NCI-H1417 (cell line): Measurements from ENCODE around the gene ARSB.
"Not testable (repeated sequence)": the region's sequence is repeated elsewhere in the genome, so short reads cannot be mapped to it uniquely, and the experiment has no call there.

Source experiments
- DNase-seq, 3 experiments: peaks; one replicate each; lab custom pipeline; 2025; lab: John Stamatoyannopoulos, UW

Gene ARSB

DNA sequence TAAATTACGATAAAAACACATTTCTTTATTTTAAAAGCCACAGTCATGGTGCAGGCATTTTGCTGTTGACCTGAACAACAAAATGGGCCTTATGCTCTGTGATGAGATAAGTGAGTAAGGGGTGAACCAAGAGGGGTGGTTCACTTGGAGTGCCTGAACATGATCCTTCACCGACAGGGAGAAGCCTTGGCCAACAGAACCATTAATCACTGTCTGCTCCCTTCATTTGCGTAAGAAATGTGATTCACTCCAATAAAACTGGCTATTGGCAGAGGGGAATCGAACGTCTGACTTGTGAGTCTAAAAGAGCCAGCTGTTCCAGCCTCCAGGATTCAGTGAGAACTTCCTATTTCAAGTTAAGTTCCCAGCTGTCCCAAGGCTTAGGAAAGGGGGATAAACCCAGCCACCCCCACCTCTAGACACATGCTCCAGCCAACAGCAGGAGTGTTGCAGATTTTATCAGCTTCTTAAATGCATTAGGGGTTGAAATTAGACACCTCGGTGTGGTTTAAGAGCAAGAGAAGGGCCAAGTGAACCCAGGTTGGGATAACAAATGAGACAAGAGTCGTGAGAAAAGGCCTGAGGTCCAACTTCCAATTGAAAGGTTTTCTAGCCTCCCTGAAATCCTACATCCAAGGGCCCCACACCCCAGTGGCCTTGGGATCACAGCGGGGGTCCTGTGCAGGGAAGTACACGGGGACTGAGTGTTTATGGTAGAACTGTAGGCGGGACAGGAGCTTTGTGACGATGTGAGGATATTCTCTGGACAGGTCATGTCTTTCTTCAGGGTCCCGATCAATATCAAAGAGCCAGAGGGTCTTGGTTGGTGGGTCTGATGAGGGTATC is 205.1 kb downstream of the ARSB start:
- DNase-seq = peak in 1 of 3 experiments; percentile 39

DNA sequence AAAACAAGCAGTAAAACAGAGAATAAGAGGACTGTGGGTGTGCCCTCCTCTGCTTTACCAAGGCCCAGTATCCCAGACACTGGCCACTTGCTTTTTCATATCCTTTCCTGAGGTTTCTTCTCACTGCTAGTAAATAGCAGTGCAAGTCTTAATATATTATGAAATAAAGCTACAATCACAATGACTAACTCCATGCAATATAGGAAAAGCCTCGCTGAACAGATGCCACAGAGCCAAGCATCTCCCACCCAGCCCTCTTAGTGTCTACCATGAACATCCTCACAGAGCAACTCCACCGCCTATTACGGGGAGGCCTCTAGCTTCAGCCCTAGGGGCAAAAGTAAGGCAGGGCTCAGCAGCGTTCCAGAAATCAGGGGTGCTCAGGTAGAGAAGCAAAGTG is 205.8 kb downstream of the ARSB start:
- no peak for DNase-seq

GRCh38 chr5:78778538-78778937 is 206.6 kb downstream of the ARSB start:
- peak in 1 of 3 experiments; percentile 4 for DNase-seq

DNA sequence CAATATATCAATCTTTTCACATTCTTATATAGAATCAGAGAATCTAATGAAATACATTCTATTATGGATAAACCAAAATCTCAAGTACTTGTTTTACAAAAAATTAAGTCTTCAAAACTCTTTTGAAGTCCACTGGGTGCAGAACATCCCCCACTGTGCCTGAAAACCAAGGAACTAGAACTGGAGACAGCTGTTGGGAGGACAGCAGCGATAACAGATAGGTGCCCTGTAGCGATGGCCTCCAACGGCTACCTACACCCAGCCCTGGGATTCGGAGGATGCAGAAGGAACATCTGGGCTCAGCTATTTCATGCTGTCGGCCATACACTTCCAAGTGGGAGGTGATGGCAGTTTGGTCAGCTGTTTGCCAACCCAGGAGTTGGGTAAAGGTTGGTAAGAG is 207.2 kb downstream of the ARSB start:
- DNase-seq = no peak

GRCh38 chr5:78776637-78777036 is 208.5 kb downstream of the ARSB start:
- no peak for DNase-seq

DNA sequence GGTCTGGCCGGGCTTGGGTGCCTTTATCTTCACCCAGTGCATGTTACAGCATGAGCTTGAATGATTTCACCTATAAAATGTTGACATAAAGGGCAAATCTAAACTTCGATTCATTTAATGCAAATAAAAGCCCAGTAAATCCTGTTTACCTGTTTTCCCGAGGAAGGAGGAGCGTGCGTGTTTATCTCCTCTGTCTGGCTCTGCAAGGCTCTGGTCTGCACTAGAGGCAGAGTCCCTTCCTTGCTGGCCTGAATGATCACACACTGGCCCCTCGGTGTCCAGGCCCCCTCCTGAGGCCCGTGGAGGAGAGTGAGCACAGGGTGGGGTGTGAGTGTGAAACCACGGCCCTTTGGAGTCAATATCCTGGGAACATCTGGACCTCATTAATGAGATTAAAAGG is 211.5 kb downstream of the ARSB start:
- DNase-seq = no peak

- no peak for DNase-seq
Observed at GRCh38 chr5:78771260-78772205, 213.6 kb downstream of the ARSB start.

GRCh38 chr5:78768781-78769380 is 216.2 kb downstream of the ARSB start:
- DNase-seq = no peak

DNA sequence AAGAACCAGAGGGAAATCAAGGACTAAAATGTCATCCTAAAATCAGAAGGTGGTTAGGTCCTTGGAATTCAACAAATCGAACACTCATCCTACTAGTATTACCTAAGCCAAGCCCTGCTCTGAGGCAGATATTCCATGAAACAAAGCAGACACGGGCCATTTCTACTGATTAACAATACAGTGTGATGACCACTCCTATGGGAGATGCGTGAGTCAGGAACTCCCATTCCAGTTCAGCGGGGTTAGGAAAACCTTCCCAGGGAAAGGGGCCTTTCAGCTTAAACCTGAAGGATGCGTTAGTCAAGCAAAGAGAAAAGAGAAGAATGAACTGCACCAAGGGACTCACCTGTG is 218.7 kb downstream of the ARSB start:
- no peak for DNase-seq

GRCh38 chr5:78765756-78766411 is 219.2 kb downstream of the ARSB start:
- DNase-seq = no peak

DNA sequence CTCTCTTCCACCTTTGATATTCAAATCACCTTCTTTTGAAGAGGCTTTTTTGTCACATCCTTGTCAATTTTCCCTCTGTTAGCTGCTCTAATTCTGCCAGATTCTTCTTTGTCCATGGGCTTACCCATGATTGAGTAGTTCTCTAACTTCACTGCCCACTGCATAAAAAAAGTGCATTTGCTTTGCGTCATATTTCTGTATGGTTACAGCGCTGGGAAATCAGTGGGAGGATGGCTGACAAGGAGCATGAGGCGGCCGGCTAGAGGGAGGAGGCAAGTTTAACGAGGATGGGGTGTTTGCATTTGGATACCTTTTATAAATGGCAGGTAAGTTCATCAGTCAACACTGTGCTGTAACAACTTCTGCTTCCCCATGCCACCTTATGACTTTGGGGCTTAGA is 220.0 kb downstream of the ARSB start:
- DNase-seq = no peak

DNA sequence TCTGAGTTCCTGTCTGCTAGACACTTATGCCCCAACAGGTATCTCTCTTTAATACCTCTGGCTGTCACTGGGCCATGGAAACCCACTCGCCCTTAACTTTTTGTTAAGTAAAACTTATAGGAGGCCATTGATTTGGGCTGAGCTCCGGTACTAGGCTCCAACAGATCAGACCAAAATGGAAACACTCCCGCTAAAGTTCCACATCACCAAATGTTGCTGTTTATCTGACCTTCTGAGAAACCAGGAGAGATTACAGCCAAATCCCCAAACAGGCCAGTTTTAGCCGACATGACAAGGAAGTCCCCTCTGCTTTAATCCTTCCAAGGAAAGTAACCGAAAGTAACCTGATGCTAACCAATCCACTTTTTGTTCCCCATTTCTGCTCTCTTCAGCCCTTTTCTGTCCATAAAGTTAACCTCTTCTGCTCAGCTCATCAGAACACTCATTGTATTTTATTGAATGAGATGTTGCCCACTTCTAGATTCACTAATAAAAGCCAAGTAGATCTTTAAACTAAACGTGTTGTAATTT is 221.4 kb downstream of the ARSB start:
- no peak for DNase-seq

GRCh38 chr5:78762743-78763142 is 222.4 kb downstream of the ARSB start:
- DNase-seq = not testable (repeated sequence)

GRCh38 chr5:78761840-78762239 is 223.3 kb downstream of the ARSB start:
- DNase-seq = no peak

GRCh38 chr5:78760770-78761169 is 224.3 kb downstream of the ARSB start:
- DNase-seq = no peak

DNA sequence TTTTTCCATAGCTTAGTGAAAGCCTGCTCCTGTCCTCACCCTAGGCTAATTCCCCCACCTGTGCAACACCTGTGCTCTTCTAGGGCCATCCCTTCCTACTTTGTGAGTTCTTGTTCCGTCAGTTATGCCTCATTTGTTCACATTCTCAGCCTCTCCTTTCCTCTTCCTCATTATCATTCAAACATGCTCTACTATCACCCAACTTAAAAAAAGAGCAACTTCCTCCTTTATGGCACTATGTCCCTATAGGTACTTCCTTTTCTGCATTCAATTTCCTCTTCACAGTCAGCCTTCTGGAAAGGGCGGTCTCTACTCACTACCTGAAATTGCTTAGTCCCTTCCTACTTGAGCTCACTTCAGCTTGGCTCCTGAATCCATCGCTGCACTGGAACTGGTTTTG is 224.7 kb downstream of the ARSB start:
- DNase-seq = no peak

GRCh38 chr5:78758169-78758839 is 226.8 kb downstream of the ARSB start:
- no peak for DNase-seq

GRCh38 chr5:78757269-78758053 is 227.6 kb downstream of the ARSB start:
- no peak for DNase-seq

GRCh38 chr5:78756858-78757257 is 228.3 kb downstream of the ARSB start:
- DNase-seq = no peak

DNA sequence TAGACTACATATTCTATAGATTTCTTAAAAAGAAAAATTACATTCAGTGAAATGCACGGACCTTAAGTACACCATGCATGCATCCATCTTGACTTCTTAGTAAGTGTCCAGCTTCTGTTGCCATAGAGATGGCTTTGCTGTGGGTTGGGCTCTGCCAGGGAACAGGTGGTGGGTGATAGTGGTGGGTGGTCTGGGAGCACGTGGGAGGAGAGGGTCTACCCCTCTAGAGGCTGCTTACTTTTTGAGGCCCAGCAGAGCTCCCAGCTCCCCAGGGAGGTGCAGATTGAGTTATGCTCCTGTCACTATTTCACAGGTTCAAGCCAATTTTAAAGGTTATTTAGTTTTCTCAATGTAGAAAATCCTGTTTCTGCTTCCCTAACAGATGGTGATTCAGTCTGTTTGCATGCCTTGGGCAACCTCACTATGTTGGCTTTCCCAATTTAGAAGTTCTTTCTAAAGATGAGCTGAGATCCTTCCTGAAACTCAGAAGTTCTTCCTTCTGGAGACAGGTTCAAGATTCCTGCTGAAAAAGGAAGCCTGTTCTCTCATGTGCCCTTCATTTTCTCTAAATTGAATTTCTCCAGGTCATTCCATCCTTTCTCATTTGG is 229.2 kb downstream of the ARSB start:
- DNase-seq = no peak
